HG03521 (cell line): Measurements from ENCODE around the gene CNGA1.
"Not testable (repeated sequence)": the region's sequence is repeated elsewhere in the genome, so short reads cannot be mapped to it uniquely, and the experiment has no call there.

Experiments
- ATAC-seq: cut with Tn5 transposase; IDR thresholded peaks from one replicate; pipeline ENCODE4 v1.9.1; 2021; ENCODE audit warnings: mild to moderate bottlenecking, moderate library complexity; ENCODE audit not compliant: unreplicated experiment

CNGA1 gene

DNA sequence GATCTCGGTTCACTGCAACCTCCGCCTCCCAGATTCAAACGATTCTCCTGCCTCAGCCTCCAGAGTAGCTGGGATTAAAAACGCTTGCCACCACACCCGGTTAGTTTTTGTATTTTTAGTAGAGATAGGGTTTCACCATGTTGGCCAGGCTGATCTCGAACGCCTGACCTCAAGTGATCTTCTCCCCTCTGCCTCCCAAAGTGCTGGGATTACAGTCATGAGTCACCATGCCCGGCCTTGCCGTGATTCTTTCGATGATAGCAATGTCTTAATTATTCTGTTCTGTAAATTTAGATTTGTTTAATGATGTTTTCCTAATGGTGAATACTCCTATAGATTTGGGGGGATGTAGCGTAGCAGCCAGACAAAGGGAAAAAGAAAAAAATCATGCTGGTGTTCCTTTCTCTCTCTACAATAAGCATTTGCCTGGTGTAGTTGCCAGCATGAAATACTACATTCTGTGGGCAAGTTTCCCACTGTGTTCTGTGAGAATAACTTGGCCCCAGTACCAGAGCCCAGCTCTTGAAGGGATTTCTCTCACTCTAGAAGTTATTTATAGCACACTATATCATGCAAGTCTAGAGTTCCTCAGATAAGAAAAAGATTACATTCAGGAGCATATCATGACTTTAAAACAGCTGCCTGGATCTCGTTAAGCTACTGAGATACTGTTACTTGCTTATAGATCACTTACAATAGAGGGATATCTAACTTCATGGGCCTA lies 15.5 kb upstream of the CNGA1 start:
- no peak for ATAC-seq

DNA sequence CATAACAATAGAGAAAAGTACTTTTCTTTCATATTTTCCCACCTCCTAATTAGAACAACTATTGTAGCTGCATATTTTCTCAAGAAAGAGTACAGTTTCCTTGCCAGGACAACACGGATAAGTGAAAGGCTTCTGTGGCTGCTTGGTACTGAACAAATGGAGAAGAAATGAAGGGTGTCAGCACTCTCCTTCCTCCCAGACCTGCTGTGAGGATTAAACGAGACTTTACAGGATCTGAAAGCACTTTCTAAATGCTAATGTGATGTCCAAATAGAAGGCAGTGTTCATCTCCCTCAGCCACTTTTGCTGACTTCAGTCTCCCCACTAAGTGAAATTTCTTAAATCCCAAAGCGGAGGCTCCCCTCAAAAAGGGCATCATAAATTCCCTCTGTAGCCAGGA lies 14.0 kb upstream of the CNGA1 start:
- no peak for ATAC-seq

DNA sequence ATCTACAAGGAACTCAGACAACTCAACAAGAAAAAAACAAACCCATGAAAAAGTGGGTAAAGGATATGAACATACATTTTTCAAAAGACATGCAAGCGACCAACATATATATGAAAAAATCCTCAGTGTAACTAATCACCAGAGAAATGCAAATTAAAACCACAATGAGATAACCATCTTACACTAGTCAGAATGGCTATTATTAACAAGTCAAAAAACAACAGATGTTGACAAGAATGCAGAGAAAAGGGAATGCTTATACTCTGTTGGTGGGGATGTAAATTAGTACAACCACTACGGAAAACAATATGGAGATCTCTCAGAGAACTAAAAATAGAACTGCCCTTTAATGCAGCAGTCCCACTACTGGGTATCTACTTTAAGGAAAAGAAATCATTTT lies 12.2 kb upstream of the CNGA1 start:
- ATAC-seq, result no peak

DNA sequence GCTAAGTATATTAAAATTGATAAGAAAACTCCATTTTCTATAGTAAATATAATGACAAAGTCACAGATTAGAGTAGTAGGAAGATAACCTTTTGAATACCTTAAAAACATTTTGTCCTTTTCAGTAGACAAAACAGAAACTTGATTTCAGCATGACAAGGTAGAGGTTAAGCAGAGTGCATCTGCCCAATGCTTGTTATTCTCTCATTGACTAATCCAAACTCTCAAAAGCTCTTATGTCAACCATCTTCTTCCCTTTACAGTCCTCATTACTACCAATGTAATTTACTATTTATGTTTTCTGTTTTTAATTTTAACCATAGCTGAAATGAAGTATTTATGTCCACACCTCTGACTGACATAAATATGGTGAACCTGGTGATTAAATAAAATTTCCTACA lies 11.2 kb upstream of the CNGA1 start:
- ATAC-seq, result peak; percentile 69

DNA sequence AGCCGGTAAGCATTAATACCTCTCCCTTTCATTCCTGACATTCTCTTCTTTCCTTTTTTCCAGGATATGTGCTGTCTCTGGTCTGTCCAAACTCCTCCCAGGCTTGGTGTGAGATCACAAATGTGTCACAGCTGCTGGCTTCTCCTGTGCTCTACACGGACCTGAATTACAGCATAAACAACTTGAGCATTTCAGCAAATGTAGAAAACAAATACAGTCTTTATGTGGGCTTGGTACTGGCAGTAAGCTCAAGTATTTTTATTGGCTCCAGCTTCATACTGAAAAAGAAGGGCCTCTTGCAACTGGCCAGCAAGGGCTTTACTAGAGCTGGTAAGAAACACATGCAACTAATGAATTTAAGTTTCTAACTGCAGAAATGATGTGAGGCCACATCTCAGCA lies 8.5 kb upstream of the CNGA1 start:
- ATAC-seq, result no peak

DNA sequence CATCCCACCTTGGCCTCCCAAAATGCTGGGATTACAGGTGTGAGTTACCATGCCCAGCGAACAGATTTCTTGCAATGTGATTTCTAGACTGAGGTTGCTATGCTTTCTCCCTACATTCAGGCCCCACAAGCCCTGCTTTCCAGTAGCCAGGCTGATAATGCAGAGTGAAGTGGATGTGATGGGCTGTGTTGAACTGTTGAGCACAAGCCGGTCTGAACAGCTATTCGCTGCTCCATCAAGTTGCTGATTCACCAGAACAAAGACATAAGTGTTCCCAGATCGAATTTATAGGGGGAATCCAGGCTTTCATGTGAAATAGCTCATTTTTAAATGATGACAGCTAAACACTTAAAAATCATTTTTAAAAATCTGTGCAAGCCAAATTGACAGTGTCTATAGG lies 8.0 kb upstream of the CNGA1 start:
- no peak for ATAC-seq

DNA sequence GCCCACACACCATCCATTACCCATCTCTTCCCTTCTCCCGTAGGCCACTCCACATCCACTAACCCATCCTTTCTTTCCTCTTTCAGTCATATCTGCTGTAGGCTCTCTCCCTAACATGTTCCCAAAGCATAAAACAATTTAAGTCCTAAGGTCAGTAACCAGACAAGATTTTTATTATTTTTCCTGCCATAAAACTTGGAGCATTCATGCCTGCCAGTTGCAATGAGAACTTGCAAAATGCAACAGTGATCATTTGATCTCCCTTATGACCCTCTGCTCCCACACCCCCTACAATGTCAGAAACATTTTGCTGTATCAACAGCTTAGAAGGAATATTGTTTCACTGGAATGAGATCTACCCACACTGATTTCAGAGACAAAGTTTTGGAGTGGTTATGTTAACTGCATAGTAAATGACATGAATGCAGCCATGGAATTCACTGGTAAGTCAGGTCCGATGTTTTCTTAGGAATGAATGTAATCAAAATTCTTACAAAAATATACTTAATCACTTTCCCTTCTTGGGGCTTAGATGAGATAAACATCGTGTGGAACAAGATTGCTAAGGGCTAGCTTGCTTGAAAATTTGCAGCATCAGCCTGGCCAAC lies 5.8 kb upstream of the CNGA1 start:
- no peak for ATAC-seq

DNA sequence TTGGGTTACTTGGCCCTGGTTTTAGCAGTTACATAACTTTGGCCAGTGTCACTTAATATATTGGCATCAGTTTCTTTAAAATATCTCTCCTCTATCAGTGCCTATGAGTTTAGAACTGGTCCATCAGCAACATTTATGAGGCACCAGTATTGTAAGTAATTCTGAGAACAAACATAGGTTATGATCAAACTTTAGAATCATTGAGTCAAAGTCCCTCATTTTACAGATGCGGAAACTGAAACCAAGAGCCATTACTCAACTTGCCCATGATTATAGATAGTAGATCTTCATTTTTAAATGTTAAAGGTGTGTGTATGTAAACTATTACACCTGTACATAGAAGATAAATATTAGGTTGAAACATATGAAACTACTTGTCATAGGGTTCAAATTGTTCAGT lies 4.6 kb upstream of the CNGA1 start:
- no peak for ATAC-seq

DNA sequence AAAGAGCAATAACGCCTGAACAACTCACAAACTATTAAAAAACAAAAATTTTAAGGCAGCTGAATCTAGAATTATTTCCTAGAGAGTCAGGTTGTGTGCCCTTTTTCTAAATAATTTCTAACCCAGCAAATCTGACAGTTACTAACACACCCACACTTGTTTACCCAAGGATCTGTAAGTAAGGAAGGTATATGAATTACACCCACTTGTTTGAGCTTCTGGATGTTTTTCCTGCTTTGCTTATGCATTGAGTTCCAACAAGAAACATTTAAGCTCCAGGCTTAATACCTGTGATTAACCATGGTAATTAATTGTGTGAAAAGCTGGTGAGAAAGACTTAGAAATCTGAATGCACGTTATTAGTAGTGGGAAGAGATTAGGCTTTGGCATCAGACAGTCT lies 1.6 kb upstream of the CNGA1 start:
- no peak for ATAC-seq

DNA sequence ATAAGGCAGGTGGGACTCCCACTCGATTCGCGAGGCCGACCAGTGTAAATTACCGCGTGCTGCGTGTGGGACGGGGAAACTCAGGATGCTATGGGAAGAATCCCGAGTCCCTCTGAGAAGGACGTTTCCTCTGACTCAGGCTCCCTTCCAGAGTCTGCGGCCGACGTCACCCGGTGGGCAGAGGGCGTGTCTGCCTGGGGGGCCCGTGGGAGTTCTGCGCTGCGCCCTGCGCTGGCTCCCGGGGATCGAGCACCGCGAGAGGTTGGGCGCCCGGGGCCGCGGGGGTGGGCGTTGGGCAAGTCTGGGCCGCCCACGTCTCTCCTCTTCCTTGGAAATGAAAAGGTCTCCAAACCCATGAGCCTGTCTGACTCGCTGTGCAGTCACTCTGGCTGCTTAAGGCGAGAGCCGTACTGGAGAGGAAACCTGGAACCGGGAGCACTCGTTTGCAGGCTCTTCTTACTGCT lies 659 bp upstream of the CNGA1 start:
- ATAC-seq, result no peak

DNA sequence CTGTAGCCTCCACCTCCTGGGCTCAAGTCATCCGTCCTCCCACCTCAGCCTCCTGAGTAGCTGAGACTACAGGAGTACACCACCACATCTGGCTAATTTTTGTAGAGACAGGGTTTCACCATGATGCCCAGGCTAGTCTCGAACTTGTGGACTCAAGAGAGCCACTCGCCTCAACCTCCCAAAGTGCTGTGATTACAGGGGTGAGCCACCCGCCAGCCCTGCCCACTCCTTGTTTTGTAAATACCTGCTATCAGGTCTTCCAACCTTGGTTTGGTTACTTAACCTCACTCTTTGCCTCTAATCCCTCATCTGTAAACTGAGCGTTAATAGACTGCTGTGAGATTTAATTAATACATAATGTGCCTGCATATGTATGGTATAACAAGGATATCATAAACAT lies 803 bp downstream of the CNGA1 start:
- no peak for ATAC-seq

DNA sequence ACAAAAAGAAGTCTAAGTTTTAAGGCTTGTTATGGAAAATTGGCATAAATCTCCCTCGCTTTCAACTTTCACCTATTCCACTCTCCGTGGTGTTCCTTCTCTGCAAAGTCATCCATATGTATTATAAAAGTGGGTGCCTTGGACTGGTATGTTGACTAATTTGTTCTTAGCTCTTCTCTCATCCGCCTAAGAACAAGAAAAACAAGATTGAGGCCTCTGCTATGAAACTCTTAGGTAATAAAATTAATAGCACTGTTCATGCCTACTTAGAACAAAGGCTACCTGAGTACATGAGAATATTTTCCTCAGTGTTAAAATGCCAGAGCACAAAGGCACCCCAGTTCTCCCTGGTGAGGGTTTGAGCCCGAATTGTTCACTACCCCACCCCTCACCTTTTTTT lies 1.3 kb downstream of the CNGA1 start:
- no peak for ATAC-seq

DNA sequence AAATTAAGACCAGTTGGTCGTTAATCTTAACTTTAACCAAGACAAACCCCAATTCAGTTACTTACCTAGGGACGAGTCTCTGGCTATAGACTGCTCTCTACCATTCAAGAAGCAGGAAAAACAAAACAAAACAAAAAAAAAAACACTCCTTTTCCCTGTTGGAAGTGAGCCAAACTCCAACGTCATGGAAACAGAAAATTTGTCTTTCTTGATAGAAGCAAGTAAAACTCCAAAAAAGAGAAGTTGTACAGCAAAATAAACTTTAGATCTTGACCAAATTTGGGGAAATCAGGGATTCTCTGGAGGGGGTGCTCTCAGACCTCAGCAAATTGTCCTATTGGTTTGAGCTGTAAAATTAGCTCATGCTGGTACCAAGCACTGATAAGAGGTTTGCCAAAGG lies 3.7 kb downstream of the CNGA1 start:
- no peak for ATAC-seq

DNA sequence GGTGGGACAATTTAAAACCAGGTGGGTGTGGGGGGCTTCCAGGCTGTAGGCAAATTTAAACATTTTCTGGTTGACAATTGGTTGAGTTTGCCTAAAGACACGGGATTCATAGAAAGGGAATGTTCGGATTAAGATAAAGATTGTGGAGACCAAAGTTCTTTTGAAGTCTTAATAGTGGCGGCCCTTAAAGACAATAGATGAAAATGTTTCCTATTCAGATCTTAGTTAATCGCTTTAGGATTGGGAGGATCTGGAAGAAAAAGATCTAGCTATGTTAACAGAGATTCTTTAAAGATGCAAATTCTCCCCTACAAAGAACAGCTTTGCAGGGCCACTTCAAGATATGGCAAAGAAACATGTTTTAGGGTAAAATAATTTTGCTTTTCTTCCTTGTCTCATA lies 4.8 kb downstream of the CNGA1 start:
- ATAC-seq, result no peak

DNA sequence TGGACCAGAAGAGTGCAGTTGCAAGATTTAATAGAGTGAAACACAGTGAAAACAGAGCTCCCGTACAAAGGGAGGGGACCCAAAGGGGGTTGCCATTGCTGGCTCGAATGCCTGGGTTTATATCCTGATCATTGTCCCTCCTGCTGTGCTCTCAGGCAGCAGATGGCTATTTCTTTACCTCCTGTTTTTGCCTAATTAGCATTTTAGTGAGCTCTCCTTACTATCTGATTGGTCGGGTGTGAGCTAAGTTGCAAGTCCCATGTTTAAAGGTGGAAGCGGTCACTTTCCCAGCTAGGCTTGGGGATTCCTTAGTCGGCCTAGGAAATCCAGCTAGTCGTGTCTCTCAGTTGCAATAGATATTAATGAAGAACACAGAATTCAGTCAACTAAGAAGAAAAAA lies 5.6 kb downstream of the CNGA1 start:
- not testable (repeated sequence) for ATAC-seq

DNA sequence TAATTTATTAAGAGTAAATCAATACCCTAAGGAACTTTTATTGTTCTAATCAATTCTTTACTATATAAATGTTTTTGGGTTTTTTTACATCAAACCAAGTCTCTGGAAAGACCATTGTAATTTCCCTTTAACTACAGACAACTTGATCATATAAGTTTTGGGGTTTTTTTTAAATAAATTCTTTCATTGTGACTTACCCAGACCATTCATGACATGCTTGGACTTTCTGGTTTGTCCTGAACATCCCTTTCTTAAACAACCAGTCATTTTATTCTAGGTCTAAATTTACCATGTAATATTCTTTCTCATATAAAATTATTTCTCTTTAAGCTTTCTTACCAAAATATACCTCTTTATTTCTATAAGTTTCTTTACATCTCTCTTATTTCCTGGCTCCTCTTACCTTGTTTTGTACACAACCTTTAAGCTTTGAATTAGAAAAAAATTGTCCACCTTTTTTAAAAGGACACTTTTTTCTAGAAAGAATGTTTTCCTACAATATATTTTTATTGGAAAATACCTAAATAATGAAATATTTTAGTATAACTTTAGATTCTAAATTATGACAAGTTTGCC lies 8.4 kb downstream of the CNGA1 start:
- no peak for ATAC-seq

DNA sequence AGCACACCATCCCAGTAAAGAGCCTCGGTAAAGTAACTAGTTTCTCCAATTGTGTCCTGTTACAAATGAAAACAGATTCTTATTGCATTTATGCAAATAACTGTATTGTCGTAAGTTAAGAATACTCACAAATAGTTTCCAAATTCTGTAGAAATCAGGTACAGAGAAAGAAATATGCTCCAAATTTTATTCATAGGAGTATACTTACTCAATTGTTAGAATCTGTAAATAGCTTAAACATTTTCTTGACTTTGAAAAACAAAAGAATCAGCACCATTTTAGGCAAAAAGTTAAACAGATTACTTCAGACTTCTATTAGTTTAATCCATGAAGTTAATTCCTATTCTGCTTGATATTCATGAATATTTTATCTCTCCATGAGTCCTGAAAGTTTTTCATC lies 10.7 kb downstream of the CNGA1 start:
- no peak for ATAC-seq

DNA sequence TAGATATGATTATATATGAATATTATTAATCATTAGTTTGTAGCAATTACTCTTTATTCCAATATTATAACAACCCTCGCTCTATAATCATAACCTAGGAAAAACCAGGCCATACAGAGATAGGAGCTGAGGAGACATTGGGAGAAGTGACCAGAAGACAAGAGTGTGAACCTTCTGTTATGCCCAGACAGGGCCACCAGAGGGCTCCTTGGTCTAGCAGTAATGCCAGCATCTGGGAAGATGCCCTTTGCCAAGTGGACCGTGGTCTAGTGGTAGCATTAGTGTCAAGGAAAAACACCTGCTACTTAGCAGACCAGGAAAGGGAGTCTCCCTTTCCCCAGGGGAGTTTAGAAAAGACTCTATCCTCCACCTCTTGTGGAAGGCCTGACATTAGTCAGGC lies 12.9 kb downstream of the CNGA1 start:
- not testable (repeated sequence) for ATAC-seq

DNA sequence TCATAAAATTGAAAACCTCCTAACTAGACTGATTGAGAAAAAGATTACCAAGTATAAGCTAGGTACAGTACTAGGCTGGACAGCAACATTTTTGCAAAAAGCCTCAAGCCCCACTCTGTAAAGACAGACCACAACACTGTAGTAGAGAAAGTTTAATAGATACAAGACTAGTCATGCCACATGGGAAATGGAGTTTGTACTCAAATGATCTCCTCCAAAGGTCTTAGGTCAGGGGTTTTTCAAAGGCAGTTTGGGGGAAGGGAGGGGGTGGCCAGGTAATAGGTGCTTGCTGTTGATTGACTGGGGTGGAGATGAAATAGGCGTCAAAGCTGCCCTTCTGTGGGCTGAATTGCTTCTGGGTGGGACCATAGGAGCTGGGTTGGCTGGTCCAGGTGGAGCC lies 14.2 kb downstream of the CNGA1 start:
- no peak for ATAC-seq

DNA sequence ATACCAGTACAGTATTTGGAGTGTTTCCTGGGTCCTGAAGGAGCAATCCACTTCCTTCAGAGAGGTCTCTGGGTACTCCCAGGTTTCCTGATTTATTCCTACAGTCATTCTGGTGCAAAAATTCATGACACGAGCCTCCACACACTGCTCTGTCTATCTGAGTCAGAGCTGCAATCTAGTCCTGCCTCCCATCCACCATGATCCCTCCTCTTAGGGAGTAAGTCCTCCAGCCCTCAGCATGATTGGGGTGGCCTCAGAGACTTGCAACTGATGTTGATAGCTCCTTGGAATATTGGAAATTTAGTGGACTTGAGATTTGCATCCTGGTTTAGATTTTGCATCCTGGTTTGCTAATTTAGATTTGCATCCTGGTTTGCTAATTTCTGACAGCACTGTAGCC lies 20.5 kb downstream of the CNGA1 start:
- ATAC-seq, result no peak

DNA sequence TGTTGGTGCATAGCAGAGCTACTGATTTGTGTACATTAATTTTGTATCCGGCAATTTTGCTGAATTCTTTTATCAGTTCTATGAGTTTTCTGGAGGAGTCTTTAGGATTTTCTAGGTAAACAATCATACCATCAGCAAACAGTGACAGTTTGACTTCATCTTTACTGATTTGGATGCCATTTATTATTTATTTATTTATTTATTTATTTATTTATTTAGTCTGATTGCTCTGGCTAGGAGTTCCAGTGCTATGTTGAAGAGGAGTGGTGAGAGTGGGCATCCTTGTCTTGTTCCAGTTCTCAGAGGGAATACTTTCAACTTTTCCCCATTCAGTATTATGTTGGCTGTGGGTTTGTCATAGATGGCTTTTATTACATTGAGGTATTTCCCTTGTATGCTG lies 24.0 kb downstream of the CNGA1 start:
- ATAC-seq, result not testable (repeated sequence)

DNA sequence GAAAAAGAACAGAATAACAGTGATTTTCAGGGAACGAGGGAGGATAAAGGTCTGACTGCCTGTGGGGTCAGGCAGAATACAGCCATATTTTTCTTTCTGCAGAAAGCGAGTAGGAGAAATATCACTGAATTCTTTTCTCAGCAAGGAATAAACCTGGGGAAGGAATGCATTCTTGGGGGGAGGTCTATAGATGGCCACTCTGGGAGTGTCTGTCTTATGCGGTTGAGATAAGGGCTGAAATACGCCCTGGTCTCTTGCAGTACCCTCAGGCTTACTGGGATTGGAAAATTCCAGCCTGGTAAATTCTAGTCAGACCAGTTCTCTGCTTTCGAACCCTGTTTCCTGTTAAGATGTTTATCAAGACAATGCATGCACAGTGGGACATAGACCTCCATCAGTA lies 26.3 kb downstream of the CNGA1 start:
- no peak for ATAC-seq

DNA sequence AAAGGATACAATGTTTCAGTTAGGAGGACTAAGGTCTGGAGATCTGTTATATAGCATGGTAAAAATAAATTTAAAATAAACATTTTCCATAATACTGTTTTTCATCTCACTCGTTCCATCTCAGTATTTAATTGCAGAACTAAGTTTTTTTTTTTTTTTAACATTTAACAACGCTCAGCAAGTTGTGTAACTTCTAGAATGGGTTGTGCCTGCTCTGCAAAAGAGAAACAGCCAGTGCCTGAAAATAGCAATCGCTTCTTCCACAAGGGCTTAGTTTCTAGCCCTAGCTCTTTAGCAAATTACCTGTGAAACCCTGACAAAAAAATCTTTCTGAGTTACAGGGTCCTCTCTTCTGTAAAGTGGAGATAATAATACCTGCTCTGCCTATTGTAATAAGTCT lies 41.9 kb downstream of the CNGA1 start:
- no peak for ATAC-seq
